CD4-positive, alpha-beta T cell (primary cell): ENCODE measurements around the gene LIPA. TPM values are rescaled to one million over a fixed set of nuclear protein-coding genes. Genes with fewer than 3 reads are reported as not detected.
"Not testable (repeated sequence)": the region's sequence is repeated elsewhere in the genome, so short reads cannot be mapped to it uniquely, and the experiment has no call there.

Experiments
- ATAC-seq: fragments of 200-7000 bp; cut with Tn5 transposase; one replicate; pipeline ENCODE4 v1.10.0; 2022; ENCODE audit warnings: mild to moderate bottlenecking; ENCODE audit not compliant: poor library complexity
- CTCF ChIA-PET: fragments of 350-600 bp; sonication (Branson Sonifier 250); formaldehyde crosslinking; loops from one replicate; lab custom pipeline; 2021; ENCODE audit warnings: antibody characterized with exemption, inconsistent platforms; lab: Charles Lee
- POLR2A ChIA-PET: fragments of 350-600 bp; sonication (Branson Sonifier 250); formaldehyde crosslinking; loops from one replicate; lab custom pipeline; 2021; ENCODE audit warnings: antibody characterized with exemption, inconsistent platforms; lab: Charles Lee
- DNase-seq, 14 experiments: peaks; one replicate each; pipeline ENCODE4 v3.0.0-alpha.2; 2013 to 2020; ENCODE audit warnings: mixed read lengths in 2 of 14
- H3K27ac ChIP-seq, 2 donors: one replicate each; pipeline versions ENCODE4 v1.5.1 to v1.7.0; 2013; ENCODE audit warnings: low read length in 2 of 2, low read depth in 1 of 2, mild to moderate bottlenecking in 1 of 2
- H3K27me3 ChIP-seq, 2 experiments: 1 replicate in 1 of 2; 2 replicates in 1 of 2; pipeline versions ENCODE4 v1.6.1 to v1.7.0; 2013; ENCODE audit warnings: low read length in 2 of 2, control low read depth in 1 of 2, mild to moderate bottlenecking in 1 of 2, moderate library complexity in 1 of 2; ENCODE audit not compliant: insufficient read depth in 2 of 2, control insufficient read depth in 1 of 2
- H3K36me3 ChIP-seq: one replicate; pipeline ENCODE4 v1.6.1; 2013; ENCODE audit warnings: low read length, control low read depth; ENCODE audit not compliant: insufficient read depth
- H3K4me1 ChIP-seq: one replicate; pipeline ENCODE4 v1.6.1; 2013; ENCODE audit warnings: low read length, control low read depth; ENCODE audit not compliant: insufficient read depth
- H3K4me3 ChIP-seq: one replicate; pipeline ENCODE4 v1.5.1; 2013; ENCODE audit warnings: mild to moderate bottlenecking, low read length, moderate library complexity
- H3K9me3 ChIP-seq, 2 experiments: 1 replicate in 1 of 2; 2 replicates in 1 of 2; pipeline versions ENCODE4 v1.6.1 to v1.7.0; 2013; ENCODE audit warnings: low read length in 2 of 2, mild to moderate bottlenecking in 2 of 2, control low read depth in 1 of 2, moderate library complexity in 1 of 2; ENCODE audit not compliant: control insufficient read depth in 1 of 2, insufficient read depth in 1 of 2
- H3K27ac Mint-ChIP-seq: one replicate; pipeline ENCODE4 v1.8.0; 2020; ENCODE audit warnings: mixed read lengths
- H3K27me3 Mint-ChIP-seq: one replicate; pipeline ENCODE4 v1.8.0; 2021; ENCODE audit warnings: mixed read lengths
- H3K36me3 Mint-ChIP-seq: one replicate; pipeline ENCODE4 v1.8.0; 2021; ENCODE audit warnings: low read depth, mixed read lengths
- H3K4me1 Mint-ChIP-seq: one replicate; pipeline ENCODE4 v1.8.0; 2021; ENCODE audit warnings: low read depth, mixed read lengths
- H3K4me3 Mint-ChIP-seq: one replicate; pipeline ENCODE4 v1.8.0; 2020; ENCODE audit warnings: mild to moderate bottlenecking, mixed read lengths
- H3K9me3 Mint-ChIP-seq: one replicate; pipeline ENCODE4 v1.8.0; 2020; ENCODE audit warnings: mixed read lengths
- intact Hi-C, 2 experiments: fragments of 100-400 bp; cut with DNase I in 1 of 2; cut with micrococcal nuclease in 1 of 2; formaldehyde crosslinking; loops; one replicate each; pipeline versions ENCODE4 v1.15.1 to v1.9.0; 2023 to 2025; cut with DNase I, micrococcal nuclease
- total RNA-seq, 174 experiments: library from RNA in 2 of 174; stranded (reverse) in 2 of 174; gene quantifications; one replicate each; pipeline ENCODE4 v1.2.3 and lab custom pipeline; 2021 to 2026
- TF ChIP-seq, protein P1 (sequence below): fragments of 200-600 bp; IDR thresholded peaks from one replicate; pipeline ENCODE4 v1.8.0; 2022; ENCODE audit warnings: antibody characterized with exemption, mild to moderate bottlenecking

The LIPA gene
- total RNA-seq, 2 experiments from 2014 or later, result 15.6 to 16.4 TPM

DNA sequence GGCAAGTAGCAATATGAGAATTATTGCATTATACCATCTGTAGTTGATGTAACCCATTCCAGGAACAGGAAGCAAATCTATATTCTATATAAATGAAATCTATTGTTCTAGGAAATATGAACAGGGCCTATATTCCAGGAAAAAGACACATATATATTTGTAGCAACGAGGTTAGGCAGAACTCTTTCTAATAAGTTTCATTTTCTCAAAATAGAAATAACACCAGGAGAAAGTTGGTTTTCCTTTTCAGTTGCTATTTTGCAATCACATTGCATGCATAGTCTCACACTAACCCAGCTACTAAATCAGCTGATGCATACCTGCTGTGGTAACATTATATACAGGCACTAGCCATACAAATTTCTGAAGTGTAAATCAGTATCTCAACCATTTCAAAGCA is 44.0 kb upstream of the LIPA start:
- Mint-ChIP-seq H3K9me3 (peaks cover 6% of the 10 kb centered on the region), H3K27ac (no peak overlapping the region), H3K27me3 (no peaks in the 10 kb centered on the region), H3K4me1 (peaks cover 23% of the 10 kb centered on the region), H3K36me3 (no peaks in the 10 kb centered on the region), H3K4me3 (no peak overlapping the region)
- Histone ChIP-seq H3K27me3 (no peaks in the 10 kb centered on the region), H3K36me3 (no peaks in the 10 kb centered on the region), H3K4me3 (no peak overlapping the region), H3K4me1 (no peaks in the 10 kb centered on the region), H3K9me3 (peaks cover 0 to 6% of the 10 kb centered on the region in 2 experiments), H3K27ac (no peak overlapping the region)
- TF ChIP-seq, protein P1, sequence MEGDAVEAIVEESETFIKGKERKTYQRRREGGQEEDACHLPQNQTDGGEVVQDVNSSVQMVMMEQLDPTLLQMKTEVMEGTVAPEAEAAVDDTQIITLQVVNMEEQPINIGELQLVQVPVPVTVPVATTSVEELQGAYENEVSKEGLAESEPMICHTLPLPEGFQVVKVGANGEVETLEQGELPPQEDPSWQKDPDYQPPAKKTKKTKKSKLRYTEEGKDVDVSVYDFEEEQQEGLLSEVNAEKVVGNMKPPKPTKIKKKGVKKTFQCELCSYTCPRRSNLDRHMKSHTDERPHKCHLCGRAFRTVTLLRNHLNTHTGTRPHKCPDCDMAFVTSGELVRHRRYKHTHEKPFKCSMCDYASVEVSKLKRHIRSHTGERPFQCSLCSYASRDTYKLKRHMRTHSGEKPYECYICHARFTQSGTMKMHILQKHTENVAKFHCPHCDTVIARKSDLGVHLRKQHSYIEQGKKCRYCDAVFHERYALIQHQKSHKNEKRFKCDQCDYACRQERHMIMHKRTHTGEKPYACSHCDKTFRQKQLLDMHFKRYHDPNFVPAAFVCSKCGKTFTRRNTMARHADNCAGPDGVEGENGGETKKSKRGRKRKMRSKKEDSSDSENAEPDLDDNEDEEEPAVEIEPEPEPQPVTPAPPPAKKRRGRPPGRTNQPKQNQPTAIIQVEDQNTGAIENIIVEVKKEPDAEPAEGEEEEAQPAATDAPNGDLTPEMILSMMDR, result no peak
- intact Hi-C loops, result loop anchor here in 1 of 2 experiments (2.0 to 10.0 kb wide), 2 partner anchors 73 to 269 kb away; no protein-coding TSS in a partner anchor
- DNase-seq (no peak), ATAC-seq (no peak)
- CTCF ChIA-PET, result no interaction called here
- POLR2A ChIA-PET, result interaction anchor here (0.9 to 1.2 kb wide), 2 partner anchors 15 to 44 kb away, joined by 3 to 4 read pairs; partner anchors contain the start of gene LIPA

DNA sequence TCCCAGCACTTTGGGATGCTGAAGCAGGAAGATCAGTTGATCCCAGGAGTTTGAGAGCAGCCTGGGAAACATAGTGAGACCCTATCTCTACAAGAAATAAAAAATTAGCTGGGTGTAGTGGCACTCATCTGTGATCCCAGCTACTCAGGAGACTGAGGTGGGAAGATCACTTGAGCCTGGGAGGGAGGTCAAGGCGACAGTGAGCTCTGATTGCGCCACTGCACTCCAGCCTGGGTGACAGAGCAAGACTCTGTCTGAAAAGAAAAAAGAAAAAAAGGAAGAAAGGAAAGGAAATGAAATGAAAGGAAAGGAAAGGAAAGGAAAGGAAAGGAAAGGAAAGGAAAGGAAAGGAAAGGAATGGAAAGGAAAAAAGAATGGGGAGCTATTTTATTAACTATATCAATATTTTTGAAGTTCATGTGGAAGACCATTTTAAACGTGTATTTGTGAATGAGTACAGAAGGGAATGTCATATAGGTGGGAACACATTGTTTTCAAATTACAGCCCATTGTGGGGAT is 43.2 kb upstream of the LIPA start:
- Histone ChIP-seq H3K4me3 (no peak overlapping the region), H3K9me3 (peaks cover 0 to 6% of the 10 kb centered on the region in 2 experiments), H3K27me3 (no peaks in the 10 kb centered on the region), H3K36me3 (no peaks in the 10 kb centered on the region), H3K4me1 (no peaks in the 10 kb centered on the region), H3K27ac (no peak overlapping the region)
- ChIA-PET CTCF (no interaction called here), POLR2A (interaction anchor here (1.2 kb wide), 1 partner anchor 43 kb away, joined by 4 read pairs; the partner anchor contains the start of gene LIPA)
- H3K27ac Mint-ChIP-seq, result no peak overlapping the region
- peaks cover 16% of the 10 kb centered on the region for H3K4me1 Mint-ChIP-seq
- H3K9me3 Mint-ChIP-seq, result peaks cover 6% of the 10 kb centered on the region
- TF ChIP-seq, protein P1, result no peak
- no peak overlapping the region for H3K4me3 Mint-ChIP-seq
- DNase-seq (no peak), ATAC-seq (no peak)
- no peaks in the 10 kb centered on the region for H3K27me3 Mint-ChIP-seq
- no peaks in the 10 kb centered on the region for H3K36me3 Mint-ChIP-seq
- intact Hi-C loops, result loop anchor here in 1 of 2 experiments (2.0 to 10.0 kb wide), 2 partner anchors 74 to 270 kb away; no protein-coding TSS in a partner anchor

DNA sequence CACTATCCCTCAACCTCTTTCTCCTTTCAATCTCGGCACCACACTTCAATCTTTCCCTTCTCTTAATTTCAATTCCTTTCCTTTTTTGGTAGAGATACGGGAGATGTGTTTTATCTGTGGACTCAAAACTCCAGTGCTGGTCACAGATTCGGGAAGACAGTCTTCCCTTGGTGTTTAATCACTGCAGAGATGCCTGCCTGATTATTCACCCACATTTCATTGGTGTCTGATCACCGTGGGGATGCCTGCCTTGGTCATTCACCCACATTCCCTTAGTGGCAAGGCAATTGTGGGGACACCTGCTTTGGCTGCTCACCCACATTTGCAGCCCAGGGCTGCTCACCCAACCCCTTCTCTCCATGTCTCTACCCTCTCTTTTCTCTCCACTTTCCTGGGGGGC is 33.7 kb upstream of the LIPA start:
- intact Hi-C loops, H3K27me3 ChIP-seq, H3K4me1 Mint-ChIP-seq, H3K36me3 Mint-ChIP-seq, H3K36me3 ChIP-seq, DNase-seq, H3K9me3 Mint-ChIP-seq, POLR2A ChIA-PET, H3K27ac Mint-ChIP-seq, ATAC-seq, H3K9me3 ChIP-seq, CTCF ChIA-PET, H3K27ac ChIP-seq, H3K4me3 Mint-ChIP-seq, H3K27me3 Mint-ChIP-seq, H3K4me1 ChIP-seq, H3K4me3 ChIP-seq: not testable (repeated sequence)

DNA sequence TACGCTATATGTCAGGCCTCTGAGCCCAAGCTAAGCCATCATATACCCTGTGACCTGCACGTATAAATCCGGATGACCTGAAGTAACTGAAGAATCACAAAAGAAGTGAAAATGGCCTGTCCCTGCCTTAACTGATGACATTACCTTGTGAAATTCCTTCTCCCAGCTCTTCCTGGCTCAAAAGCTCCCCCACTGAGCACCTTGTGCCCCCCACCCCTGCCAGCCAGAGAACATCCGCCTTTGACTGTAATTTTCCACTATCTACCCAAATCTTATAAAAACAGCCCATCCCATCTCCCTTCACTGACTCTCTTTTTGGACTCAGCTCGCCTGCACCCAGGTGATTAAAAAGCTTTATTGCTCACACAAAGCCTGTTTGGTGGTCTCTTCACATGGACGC is 33.1 kb upstream of the LIPA start:
- H3K27me3 Mint-ChIP-seq, H3K27ac ChIP-seq, intact Hi-C loops, H3K9me3 Mint-ChIP-seq, H3K36me3 Mint-ChIP-seq, DNase-seq, ATAC-seq, POLR2A ChIA-PET, H3K4me1 Mint-ChIP-seq, H3K4me3 ChIP-seq, H3K9me3 ChIP-seq, H3K4me3 Mint-ChIP-seq, H3K4me1 ChIP-seq, H3K27ac Mint-ChIP-seq, H3K36me3 ChIP-seq, H3K27me3 ChIP-seq: not testable (repeated sequence)
- CTCF ChIA-PET, result interaction anchor here (1.7 kb wide), 1 partner anchor 11 kb away, joined by 3 read pairs; no protein-coding TSS in a partner anchor
